Measurements from ENCODE around the gene BEAN1.

BEAN1 gene, protein sequence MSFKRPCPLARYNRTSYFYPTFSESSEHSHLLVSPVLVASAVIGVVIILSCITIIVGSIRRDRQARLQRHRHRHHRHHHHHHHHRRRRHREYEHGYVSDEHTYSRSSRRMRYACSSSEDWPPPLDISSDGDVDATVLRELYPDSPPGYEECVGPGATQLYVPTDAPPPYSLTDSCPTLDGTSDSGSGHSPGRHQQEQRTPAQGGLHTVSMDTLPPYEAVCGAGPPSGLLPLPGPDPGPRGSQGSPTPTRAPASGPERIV

DNA sequence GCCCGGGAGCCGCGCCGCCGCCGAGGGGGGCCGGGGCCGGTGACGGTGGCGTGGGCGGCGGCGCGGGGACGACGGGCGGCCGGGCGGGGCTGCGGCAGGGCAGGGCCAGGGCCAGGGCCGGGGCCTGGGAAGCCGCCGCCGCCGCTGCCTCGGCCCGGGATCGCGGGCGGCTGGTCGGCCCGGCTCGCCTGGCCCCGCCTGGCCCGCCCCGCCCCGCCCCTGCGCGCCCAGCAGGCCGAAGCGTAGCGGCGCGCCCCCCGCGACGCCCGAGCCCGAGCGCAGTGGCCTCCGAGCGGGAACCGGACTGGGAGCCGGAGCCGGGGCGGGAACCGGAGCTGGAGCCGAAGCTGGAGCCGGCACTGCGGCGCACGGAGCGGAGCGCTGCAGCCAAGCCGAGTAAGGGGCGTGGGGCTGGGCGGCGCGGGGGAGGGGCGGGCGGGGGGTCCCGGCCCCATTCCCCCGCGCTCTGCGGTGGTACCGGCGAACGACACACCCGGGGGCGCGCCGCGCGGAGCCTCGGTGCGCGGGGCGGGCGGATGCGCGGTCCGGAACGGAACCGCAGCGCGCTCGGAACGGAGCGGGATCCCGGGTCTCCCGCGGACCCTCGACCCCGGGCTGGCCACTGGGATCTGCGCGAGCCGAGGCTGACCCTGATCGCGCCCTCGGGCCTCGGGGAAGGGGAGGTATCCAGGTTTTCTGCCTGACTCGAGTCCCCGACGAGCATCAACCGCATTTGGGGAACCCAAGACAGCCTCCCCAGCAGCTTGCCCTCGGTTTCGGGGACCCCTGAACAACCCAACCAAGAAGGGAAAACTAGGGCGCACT is at the start of gene BEAN1:
TSS of gene BEAN1 (plus strand) at position 260 of the 825 bp plus-strand sequence. CDS start 10,382 bp downstream, outside the sequence.
- DNase-seq (peak; percentile 8), ATAC-seq (peak; percentile 15)

DNA sequence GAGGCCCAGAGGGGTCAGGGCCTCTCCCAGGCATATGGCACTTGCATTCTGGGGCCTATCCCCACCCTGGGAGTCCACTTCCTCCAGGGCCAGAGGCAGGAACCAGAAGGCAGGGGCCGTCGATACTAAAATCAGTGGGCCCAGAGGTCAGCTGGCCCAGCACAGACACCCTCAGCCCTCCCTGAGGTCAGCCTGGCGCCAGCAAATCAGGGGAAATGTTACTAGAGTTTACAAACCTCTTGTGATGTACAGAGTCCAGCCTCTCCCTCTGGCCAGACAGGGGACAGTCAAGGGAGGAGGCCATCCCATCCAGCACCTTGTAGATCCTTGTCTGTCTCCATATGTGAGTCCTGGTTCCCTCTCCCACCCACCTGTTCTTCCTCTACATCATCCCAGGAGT is 49.8 kb upstream of the BEAN1 start:
- ATAC-seq, result no peak
- DNase-seq, result no peak

DNA sequence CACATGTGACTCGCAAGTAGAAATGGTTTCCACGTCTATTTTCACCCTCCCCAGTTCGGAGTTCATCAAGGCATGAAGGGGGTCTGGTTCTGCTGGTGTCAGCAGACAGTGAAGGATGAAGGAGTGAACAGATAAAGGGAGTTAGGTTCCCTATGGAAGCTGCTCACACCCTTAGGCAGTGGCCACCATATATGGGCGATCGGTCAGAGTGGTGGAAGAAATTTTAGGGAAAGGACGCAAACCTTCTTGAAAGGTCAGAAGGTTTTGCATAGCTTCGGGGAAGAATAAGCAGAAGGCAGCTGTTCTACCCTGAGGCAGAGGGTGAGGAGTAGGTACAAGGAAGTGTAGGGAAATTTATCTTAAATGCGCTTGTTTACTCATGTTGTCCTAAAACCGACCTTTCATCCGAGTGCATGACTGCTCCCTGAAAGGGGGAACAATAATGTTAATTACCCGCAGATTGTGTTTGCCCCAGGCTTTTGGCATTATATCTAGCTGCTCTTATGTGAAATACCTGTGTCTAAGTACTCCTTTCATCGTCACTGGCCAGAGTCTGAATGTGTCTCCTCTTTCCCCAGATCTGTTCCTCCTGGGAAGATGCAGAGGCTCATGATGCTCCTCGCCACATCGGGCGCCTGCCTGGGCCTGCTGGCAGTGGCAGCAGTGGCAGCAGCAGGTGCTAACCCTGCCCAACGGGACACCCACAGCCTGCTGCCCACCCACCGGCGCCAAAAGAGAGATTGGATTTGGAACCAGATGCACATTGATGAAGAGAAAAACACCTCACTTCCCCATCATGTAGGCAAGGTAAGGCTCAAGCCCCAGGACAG is 48.1 kb upstream of the BEAN1 start:
- no peak for ATAC-seq

DNA sequence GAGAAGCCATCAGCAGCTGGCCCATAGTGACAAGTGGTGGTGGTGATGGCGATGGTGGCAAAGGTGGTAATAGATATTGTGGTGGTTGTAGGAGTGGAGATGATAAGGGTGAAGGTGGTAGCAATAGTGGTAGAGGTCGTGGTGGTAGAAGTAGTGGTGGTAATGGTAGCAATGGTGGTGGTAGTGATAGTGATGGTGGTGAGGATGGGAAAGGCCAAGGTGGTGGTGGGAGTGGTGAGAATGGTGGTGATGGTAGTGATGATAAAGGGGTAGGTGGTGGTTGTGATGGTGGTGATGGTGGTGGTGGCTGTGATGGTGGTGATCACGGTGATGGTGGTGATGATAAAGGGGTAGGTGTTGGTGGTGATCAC is 47.5 kb upstream of the BEAN1 start:
- DNase-seq (no peak), ATAC-seq (no peak)

More for the DNA sequence above, 48.1 kb upstream of the BEAN1 start:
- DNase-seq, result no peak

DNA sequence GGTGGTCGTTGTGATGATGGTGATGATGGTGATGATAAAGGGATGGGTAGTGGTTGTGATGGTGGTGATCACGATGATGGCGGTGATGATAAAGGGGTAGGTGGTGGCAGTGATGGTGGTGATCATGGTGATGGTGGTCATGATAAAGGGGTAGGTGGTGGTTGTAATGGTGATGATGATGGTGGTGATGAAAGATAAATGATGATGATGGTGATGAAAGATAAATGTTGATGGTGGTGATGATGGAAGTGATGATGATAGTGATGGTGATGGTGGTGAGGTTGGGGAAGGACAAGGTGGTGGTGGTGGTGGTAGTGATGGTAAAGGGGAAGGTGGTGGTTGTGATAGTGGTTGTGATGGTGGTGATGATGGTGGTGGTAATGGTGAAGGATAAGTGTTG is 46.7 kb upstream of the BEAN1 start:
- DNase-seq (no peak), ATAC-seq (no peak)

DNA sequence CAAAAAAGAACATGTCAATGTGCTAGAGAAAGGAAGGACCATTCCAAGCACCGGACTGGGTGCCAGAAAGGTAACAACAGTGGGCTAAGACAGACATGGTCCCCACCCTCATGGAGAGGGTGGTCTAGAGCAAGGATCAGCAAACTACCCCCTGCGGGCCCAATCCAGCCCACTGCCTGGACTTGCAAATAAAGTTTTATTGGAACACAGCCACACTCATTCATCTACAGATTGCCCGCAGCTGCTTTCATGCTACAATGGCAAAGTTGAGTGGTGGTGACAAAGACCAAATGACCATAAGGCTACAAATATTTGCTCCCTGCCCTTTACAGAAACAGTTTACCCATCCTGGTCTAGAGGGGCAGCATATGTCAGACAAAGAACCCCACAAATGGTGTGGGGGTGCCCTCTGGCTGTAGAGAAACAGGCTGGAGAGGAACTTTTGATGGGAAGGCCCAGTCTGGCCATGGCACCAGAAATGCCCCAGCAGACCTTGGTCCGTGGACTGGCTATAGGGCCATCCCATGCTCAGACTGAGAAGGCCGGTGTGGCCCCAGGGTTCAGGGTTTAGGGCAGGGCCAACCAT is 45.4 kb upstream of the BEAN1 start:
- no peak for DNase-seq
- ATAC-seq, result no peak

DNA sequence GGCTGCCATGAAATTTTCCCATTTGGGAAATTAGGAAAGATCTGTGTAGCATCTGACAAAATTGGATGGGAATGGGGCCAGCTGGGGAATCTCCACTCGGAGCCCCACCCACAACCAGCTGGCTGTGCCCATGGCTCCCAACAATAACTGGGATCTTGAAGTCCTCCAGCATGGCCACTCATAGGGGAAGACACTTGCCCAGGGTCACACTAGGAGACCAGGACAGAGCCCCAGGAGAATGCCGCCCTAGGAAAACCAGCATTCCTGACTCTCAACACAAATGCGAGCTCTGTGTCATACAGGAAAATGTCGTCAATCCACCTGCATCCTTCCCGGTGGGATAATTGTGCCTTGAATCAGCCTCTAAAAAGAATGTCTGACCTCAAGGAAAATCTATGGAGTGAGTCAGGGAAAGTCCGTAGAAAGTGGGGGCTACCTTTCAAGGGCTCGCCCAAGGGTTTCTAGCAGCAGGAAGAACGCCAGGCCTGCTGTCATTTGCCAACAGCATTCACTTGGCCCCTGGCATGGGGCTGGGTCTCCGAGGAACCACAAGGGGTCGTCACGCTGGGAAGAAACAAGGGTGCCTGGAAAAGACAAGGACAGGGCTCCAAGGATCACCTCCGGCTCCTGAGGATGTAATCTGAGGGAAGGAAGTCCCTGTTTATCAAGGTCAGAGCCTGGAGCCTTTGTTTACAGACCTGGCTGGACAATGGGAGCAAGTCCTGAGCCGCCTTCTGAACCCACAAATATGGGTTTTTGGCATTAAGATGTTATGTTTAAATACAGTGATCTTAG is 44.7 kb upstream of the BEAN1 start:
- DNase-seq (no peak), ATAC-seq (no peak)

DNA sequence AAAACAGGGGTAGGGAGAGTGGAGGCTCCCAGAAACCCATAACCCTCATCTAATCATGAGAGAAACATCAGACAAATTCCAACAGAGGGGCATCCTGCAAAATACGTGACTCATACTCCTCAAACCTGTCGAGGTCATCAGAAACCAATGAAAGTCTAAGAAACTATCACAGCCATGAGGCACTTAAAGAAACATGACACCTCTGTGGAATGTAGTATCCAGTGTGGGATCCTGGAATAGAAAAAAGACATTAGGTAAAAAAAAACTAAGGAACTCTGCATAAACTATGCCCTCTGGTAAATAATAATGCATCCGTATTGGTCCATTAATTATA is 44.2 kb upstream of the BEAN1 start:
- no peak for DNase-seq
- no peak for ATAC-seq

DNA sequence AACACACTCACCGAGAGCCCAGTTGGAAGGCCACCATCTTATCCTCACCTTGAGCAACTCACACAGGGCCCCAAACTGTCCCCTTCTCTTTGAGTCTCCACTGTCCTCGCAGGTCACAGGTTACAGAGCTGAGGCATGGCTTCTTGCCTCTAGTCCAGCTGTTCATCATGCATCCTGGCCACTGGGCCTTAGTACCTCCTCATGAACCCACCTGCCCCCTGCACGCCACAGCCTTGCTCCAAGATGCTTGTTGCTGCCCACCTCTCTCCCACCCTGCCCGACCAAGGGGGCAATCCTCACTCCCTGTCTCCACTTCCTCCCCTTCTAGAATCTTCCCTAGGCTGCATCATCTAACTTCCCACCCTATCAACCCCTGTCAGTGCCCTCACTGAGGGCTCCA is 43.5 kb upstream of the BEAN1 start:
- no peak for ATAC-seq
- DNase-seq, result no peak

DNA sequence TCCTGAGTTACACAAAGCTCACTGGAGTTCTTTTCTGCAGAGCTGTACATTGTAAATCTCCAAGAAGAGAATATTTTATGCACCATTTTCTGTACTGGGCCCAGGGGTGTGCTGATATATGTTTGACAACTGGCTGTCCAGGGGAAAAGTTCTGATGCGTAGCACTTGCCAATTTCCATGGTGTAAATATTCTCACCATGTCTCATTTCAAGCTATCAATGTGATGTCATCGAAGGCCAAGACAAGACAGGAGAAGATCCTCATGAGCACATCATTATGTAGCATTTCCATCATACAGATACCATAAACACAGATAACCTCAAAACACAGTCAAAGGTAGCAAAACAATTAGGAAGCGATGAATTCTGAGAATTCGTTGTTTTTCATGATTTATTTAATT is 41.7 kb upstream of the BEAN1 start:
- DNase-seq, result no peak
- no peak for ATAC-seq

DNA sequence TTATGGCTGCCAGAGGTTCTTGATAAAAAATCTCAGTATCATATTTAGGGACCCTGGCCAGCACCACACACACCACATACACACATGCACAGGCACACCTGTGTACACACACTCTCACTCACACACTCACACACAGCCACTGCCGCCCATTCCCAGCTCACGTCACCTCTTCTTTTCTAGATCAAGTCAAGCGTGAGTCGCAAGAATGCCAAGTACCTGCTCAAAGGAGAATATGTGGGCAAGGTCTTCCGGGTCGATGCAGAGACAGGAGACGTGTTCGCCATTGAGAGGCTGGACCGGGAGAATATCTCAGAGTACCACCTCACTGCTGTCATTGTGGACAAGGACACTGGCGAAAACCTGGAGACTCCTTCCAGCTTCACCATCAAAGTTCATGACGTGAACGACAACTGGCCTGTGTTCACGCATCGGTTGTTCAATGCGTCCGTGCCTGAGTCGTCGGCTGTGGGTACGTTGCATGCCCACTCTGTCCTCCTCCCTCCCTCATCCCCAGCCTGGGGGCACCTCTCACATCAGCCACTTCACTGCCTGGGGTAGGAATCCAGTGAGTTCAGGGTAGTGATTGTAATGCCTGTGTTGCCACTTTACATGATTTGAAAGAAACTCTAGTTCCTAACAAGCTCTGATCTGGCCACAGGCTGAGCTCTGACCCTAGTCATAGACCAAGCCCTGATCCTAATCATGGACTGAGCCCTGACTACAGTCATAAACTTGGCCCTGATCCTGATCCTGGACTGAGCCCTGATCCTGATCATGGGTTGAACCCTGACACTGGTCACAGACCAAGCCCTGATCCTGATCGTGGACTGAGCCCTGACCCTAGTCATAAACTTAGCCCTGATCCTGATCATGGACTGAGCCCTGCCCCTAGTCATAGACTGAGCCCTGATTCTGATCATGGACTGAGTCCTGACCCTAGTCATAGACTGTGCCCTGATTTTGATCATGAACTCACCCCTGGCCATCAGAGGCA is 40.2 kb upstream of the BEAN1 start:
- ATAC-seq, result no peak

DNA sequence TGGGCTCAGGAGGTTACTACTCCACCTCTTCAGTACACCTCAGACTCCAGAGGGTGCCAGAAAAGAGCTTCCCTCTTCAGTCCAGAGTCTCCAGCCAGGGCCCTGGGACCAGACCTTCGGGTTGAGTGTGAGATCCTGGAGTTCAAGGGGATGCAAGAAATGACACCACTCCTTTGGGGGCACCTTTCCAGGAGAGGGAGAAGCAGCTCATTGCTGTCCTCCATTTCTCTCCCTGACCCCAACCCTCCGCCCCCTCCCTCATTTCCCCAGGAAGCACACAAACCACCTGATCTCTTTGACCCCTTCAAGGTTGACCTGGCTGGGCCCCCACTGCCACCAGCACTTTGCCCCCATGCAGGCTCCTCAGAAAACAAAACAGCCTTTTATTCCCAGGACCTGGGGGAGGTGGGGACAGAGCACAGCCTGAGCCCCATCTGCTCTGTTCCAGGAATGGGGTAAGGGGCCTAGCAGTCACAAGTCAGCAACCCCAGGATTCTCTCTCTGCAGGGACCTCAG is 39.2 kb upstream of the BEAN1 start:
- DNase-seq (no peak), ATAC-seq (no peak)

More for the DNA sequence above, 40.2 kb upstream of the BEAN1 start:
- no peak for DNase-seq

DNA sequence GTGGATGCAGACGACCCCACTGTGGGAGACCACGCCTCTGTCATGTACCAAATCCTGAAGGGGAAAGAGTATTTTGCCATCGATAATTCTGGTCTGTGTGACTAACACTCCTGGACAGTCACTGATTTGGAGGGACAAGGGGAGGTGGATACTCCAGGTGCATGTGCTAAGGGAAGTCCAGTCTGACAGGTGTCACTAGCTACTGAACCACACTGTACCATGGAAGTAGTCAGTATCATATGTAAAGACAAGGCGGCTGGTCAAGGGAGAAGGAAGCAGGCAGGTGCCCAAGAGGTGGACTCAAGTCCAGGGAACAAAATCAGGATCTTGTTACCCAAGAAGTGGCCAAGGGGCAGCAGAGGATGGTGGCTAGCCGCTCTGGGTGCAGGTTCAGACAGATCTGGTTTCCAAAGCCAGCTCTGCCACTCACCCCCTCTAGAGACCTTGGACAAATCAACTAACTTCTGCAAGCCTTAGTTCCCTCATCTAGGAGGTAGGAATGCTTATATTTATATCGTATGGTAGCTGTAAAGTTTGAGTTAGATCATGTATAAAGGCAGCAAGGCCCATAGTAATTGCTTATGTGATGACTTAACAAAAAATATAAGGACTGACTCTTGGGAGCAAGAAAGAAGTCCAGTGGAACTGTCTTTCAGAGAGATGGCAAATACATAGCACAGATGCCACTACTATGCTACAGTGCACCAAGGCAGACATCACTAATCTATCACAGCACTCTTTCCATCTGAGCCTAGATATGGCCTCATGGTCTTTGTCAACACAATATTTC is 38.5 kb upstream of the BEAN1 start:
- DNase-seq (no peak), ATAC-seq (no peak)

DNA sequence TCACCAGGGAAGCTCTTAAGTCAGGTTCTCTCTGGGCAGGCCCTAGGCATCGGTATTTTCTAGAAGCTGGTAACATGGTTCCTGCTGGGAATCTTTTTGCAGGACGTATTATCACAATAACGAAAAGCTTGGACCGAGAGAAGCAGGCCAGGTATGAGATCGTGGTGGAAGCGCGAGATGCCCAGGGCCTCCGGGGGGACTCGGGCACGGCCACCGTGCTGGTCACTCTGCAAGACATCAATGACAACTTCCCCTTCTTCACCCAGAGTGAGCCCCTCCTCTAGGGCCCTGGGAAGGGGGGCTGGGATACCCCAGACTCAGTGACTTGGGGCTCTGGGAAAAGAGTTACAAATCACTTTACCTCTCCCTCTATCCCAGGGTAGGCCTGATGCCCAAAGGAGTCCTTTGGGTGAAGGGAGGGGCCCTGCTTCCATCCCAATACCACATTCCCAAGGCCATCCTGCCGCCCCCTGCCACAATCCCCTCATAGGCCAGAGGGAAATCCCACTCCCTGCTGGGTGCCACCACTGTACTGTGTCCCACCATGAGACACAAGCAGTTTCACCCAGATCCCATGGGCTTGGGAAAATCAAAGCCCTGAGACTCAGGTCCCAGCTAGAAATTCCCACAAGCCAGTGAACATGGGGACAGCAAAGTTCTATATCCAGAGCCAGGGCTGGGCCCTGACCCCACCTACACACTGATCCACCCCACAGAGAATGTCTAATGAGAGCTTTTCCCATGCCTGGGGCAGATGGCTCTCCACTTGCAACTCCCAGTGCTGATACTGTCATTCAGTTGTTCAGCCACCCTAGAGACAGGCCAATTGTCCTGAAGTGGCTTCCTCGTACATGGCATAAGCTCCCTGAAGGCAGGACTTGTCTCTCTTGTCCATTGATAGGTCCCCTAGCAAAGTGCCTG is 37.6 kb upstream of the BEAN1 start:
- DNase-seq, result no peak
- no peak for ATAC-seq

DNA sequence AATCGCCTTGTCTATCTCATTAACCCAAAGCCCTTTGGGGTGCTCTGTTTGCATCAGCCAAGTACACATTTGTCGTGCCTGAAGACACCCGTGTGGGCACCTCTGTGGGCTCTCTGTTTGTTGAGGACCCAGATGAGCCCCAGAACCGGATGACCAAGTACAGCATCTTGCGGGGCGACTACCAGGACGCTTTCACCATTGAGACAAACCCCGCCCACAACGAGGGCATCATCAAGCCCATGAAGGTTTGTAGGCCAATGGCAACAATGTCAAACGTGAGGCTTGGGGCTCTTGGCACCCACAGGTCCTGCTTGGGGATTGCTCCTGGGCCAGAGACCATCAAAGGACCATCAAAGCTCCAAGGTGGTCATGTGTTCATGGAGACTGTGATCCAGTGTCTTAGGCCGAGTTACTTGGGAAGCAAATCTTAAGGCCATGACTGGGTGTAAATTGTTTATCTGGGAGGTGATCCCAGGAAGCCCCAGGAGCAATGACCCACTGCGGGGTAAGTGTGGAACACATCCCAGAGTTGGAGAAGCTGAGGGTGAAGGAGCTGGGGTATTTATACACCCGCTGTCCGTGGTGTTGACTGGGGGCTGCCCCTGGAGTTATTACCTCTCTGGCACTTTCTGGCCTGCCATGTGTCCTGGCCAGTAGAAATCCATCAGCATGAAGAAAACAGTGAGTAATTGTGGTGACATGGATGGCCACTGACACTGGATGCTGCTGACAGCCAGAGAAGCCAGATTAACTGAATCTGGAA is 36.6 kb upstream of the BEAN1 start:
- ATAC-seq (no peak), DNase-seq (no peak)

DNA sequence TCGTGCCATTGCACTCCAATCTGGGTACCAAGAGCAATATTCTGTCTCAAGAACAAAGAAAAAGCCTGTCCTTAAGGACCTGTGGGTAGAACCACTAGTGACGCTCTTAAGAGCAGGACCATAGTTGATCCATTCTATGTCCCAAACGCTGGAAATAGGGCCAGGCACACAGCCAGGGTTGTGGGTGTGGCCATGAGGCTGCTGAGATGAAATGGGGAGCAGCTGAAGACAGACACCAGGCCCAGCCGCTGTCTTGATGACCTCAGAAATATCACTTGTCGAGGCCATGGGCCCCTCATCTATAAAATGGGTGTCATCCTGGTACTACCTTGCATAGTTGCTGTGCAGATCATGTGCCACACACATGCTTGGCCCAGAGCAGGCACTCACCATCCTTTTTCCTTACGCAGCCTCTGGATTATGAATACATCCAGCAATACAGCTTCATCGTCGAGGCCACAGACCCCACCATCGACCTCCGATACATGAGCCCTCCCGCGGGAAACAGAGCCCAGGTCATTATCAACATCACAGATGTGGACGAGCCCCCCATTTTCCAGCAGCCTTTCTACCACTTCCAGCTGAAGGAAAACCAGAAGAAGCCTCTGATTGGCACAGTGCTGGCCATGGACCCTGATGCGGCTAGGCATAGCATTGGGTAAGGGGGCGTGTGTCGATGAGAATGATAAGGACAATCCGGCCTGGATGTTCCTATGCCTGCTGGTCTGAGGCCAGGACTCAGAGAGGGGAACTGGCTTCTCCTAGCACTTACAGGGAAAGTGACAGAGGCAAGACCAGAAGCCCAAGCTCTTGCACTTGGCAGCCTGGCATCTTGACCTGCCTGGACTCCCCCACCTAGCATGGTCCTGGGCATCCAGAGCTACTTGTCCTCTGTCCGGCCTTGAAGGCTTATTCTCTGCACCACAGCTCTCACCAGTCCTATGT is 35.1 kb upstream of the BEAN1 start:
- DNase-seq, result no peak
- ATAC-seq, result no peak

Data from stimulated activated naive CD8-positive, alpha-beta T cell treated with anti-CD3 and anti-CD28 coated beads, Interleukin-15, Interleukin-2, amounts not matched to agents 100 U/mL and 50 U/mL, for 24 hours (primary cell).